ENCODE data around the gene LPCAT2. TPM values are rescaled to one million over a fixed set of nuclear protein-coding genes. Genes with fewer than 3 reads are reported as not detected.

LPCAT2 gene
- total and polyA plus RNA-seq, 2 of the 13 experiments (the other 11 are each of a cell fraction or from before 2014, with no cell fraction given): 9.9 to 17.6 TPM

- TF ChIP-seq KLF13 (CRISPR knock-in tag; IDR thresholded peaks at IDR 0.05) (0 out of 2 replicates have a peak, but pooled peaks have one; percentile 56), NONO (IDR thresholded peaks at IDR 0.05) (no peak), NONO (CRISPR knock-in tag; conservative IDR thresholded peaks at IDR 0.05) (no peak), MAFF (IDR thresholded peaks at IDR 0.05; ENCODE audit: low read depth, low read length) (peak; percentile 57), NFIB (CRISPR knock-in tag; IDR thresholded peaks at IDR 0.05; ENCODE audit: borderline replicate concordance) (no peak), FOXP4 (CRISPR knock-in tag; IDR thresholded peaks at IDR 0.05) (peak; percentile 100), ZFAT (CRISPR knock-in tag; conservative IDR thresholded peaks at IDR 0.05) (no peak), ADNP (CRISPR knock-in tag; IDR thresholded peaks at IDR 0.05) (peak; percentile 13; the same call in 1 of the 2 replicates), ZBTB2 (CRISPR knock-in tag; IDR thresholded peaks at IDR 0.05; ENCODE audit: low read depth) (peak; percentile 56; the same call in 1 of the 2 replicates), YEATS2 (CRISPR knock-in tag; IDR thresholded peaks at IDR 0.05; ENCODE audit: borderline replicate concordance) (peak; percentile 89; the same call in 1 of the 2 replicates), POGZ (CRISPR knock-in tag; IDR thresholded peaks at IDR 0.05) (peak; percentile 95), HES4 (CRISPR knock-in tag; IDR thresholded peaks at IDR 0.05; ENCODE audit: borderline replicate concordance) (no peak), KMT2A (CRISPR knock-in tag; IDR thresholded peaks at IDR 0.05) (no peak), MZF1 (CRISPR knock-in tag; IDR thresholded peaks at IDR 0.05; ENCODE audit: borderline replicate concordance) (no peak), ATRX (CRISPR knock-in tag; IDR thresholded peaks at IDR 0.05; ENCODE audit: borderline replicate concordance) (no peak), FOXO1 (CRISPR knock-in tag; IDR thresholded peaks at IDR 0.05) (peak; percentile 99), NR2C2 (CRISPR knock-in tag; IDR thresholded peaks at IDR 0.05; ENCODE audit: borderline replicate concordance) (peak; percentile 90), ZBTB42 (CRISPR knock-in tag; IDR thresholded peaks at IDR 0.05) (no peak), MTERF4 (CRISPR knock-in tag; IDR thresholded peaks at IDR 0.05) (no peak), ZNF660 (CRISPR knock-in tag; IDR thresholded peaks at IDR 0.05; ENCODE audit: borderline replicate concordance, low read depth) (no peak), ZNF441 (CRISPR knock-in tag; IDR thresholded peaks at IDR 0.05; ENCODE audit: borderline replicate concordance) (peak; percentile 76; the same call in 1 of the 2 replicates), RNF219 (CRISPR knock-in tag; IDR thresholded peaks at IDR 0.05) (peak; percentile 99; the same call in 1 of the 2 replicates)
Measured at GRCh38 chr16:55622930-55623561, 114.2 kb downstream of the LPCAT2 start (continued).

Measured in HepG2 (cell line).